GM18507 (cell line): ENCODE data around the gene CPXM1.
"Not testable (repeated sequence)": the region's sequence is repeated elsewhere in the genome, so short reads cannot be mapped to it uniquely, and the experiment has no call there.

Source experiments
- DNase-seq: peaks from one replicate; pipeline ENCODE4 v3.0.0; 2011; ENCODE audit warnings: low read depth; ENCODE audit not compliant: insufficient read length; ENCODE audit errors: extremely low spot score
- FAIRE-seq: peaks from 2 replicates; lab custom pipeline; 2011; peaks lifted over from hg19 to GRCh38; lab: Jason Lieb, UNC

The CPXM1 gene

GRCh38 chr20:2800521-2801285 lies at the start of gene CPXM1:
Gene CPXM1, minus strand, starts transcription at chr20:2800627. Its CDS starts 55 bp downstream, at chr20:2800572.
- peak; percentile 88 for FAIRE-seq
- DNase-seq, result peak; percentile 54

- FAIRE-seq, result no peak
- DNase-seq, result no peak
Measured at GRCh38 chr20:2849529-2849928, 49.1 kb upstream of the CPXM1 start.

DNA sequence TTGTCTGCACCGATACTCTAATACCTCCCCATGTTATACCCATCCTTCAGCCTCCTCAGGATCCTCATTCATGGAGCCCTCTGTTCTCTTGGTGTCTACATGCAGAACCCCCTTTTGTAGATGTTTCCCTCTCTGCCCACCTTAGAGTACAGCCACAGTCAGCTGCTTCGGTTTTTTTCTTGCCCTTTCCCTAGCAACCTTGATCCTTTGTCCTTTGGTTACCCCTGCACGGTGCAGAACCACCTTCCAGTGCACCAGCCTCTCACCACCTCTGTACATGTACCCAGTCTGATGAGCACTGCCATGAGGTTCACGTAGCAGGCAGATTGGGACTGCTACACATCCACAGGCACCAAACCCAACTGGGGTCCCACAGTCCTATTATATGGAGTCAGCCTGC lies 47.4 kb upstream of the CPXM1 start:
- no peak for FAIRE-seq
- no peak for DNase-seq

DNA sequence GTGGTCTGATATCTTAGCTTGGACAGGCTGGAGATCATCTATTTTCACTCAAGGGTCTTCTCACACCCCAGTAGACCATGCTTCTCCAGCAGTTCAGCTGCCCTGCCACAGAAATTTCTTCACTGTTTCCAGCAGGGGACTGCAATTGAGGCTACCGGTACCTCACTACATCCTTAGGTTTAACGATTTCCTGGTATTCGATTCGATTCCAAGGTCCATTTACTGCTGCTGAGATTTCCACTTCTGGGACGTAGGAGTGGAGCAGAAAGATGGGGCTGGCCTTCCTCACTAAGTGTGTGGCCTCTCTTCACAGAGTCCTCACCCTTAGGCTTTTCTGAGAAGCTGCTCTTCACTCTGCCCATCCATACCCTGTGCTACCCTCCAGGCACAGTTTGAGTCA lies 46.3 kb upstream of the CPXM1 start:
- FAIRE-seq (no peak), DNase-seq (no peak)

GRCh38 chr20:2845607-2846006 lies 45.2 kb upstream of the CPXM1 start:
- FAIRE-seq (no peak), DNase-seq (no peak)

- DNase-seq, result peak; percentile 43
- no peak for FAIRE-seq
Measured at GRCh38 chr20:2840967-2841531, 40.6 kb upstream of the CPXM1 start.

DNA sequence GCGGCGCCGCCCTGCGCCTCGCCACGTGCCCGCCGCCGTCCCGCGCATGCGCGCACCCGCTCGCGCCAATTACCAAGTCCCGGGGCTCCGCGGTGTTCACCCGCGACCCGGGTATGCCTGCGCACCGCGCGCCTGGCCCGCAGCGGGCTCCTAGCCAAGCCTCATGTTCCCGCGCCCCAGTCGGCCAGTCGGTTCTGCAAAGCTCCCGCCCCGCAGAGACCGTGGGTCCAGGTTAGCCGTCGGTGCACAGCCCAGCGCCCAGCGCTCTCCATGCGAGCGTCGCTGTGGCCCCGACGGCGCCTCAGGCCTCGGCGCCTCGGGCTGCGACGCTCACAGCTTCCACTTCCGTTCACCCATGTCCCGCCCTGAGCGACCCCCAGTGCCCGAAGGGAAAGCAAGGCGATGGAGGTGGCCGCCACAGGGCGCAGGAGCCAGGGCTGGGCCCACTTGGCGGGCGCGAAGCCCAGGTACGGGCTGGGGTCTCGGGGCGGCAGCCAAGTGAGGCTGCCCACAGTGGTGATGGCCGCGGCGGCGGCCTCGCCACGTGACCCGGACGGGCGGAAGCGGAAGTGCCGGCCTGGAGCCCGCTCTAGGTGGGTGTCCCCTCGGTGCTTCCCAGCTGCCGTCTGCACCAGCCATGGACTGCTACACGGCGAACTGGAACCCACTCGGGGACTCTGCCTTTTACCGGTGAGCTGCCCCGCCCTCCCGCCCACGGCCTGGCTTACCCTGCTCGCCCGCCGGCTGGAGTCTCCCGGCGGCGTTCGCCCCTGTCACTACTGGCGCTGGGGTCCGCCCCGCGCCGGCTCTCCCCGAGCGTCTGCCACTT lies 39.9 kb upstream of the CPXM1 start, which contains the start of the genes PCED1A and VPS16:
Gene PCED1A, minus strand, starts transcription at position 518 of the 829 bp plus-strand sequence. CDS start 743 bp downstream, outside the sequence.
Gene VPS16, plus strand, starts transcription at position 608 of the 829 bp plus-strand sequence. Its CDS starts 30 bp downstream, at position 638.
- DNase-seq, result peak; percentile 98
- FAIRE-seq, result peak; percentile 84

GRCh38 chr20:2839732-2840137 lies 39.3 kb upstream of the CPXM1 start:
- no peak for DNase-seq
- FAIRE-seq, result no peak

GRCh38 chr20:2838847-2839671 lies 38.6 kb upstream of the CPXM1 start:
- DNase-seq, result no peak
- no peak for FAIRE-seq

DNA sequence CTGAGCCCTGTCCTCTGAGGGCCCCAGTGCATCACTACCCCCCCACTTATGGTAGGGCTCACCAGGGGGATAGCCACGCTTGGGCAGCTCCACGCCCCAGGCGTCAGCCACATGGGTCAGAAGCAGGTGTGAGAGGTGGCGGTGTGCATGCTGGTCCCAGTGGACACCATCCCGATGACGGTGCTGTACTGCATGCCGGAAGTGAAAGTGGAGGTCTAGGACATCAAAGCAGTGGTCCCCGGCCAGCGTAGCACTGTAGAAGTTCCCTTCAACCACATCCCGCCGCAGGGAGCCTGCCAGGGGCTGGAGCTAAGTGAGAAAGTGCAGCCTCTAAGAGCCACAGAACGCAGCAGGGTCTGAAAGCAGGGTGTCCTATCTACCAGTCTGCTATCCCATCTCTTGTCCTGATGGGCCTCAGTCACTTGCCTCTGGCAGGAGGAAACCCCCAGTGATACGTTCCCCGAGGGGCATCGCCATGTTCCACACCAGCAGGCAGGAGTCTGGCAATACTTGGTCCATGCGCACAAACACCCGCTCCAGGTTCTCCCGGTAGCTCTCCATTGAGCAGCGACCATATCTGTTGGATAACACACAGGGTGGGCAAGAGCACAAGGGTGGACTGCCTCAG lies 37.9 kb upstream of the CPXM1 start:
- DNase-seq (no peak), FAIRE-seq (peak; percentile 69)

DNA sequence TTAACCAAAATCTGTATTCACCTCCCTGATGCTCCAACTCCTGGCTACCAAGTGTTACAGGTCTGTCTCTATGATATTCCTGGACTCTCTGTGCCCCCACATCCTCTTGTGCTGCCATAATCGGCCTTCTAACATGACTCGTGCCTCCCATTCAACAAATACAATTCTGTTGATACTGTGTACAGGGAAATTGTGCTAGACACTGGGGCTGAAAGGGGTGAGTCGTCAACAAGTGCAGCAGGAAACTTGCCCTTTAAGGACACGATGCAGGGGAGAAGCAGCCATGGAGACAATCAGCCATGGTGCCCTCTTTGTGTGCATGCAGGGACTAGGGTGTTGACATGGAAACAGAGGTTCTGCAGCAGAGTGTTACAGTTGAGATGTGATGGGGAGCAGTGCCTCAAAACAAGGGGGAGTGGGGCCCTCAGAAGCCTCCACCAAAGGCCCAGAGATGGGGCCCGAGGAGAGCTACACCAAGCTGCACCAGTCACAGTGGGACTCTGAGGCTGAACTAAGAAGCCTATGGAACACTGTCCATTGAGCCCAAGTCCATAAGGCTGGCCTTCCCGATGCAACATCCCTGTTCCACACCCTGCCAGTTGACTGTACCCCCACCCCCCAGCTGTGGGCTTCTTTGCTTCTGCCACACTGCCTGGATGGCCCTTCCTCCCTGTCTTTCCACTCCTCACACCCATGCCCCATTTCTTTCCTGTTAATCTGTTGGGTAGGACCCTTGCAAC lies 37.0 kb upstream of the CPXM1 start:
- DNase-seq, result no peak

DNA sequence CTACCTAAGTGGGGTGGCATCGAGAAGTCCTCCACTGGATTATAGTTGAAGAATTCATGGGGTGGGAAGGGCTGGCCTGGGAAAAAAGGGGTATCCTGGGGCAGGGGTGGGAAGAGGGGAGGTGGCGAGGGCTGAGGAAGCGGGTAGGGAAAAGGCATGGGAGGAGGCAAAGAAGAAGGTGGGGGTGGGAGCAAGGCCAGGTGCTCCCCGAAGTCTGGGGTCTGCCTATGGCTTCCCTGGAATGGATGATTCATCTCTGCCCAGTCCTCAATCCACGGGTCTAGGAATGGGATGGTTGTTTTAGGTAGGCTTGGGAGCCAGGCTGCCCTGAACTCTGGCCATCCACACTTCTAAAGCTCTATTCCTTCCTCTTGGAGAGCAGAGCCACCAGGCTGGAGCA lies 35.6 kb upstream of the CPXM1 start:
- FAIRE-seq, result no peak

More for the DNA sequence above, 37.0 kb upstream of the CPXM1 start:
- FAIRE-seq, result no peak

GRCh38 chr20:2835331-2835796 lies 34.9 kb upstream of the CPXM1 start:
- no peak for DNase-seq
- FAIRE-seq, result no peak

More for the DNA sequence above, 35.6 kb upstream of the CPXM1 start:
- no peak for DNase-seq

- FAIRE-seq (no peak), DNase-seq (no peak)
Measured at GRCh38 chr20:2834401-2835110, 34.1 kb upstream of the CPXM1 start.

GRCh38 chr20:2833761-2834160 lies 33.3 kb upstream of the CPXM1 start:
- no peak for FAIRE-seq
- DNase-seq, result no peak

DNA sequence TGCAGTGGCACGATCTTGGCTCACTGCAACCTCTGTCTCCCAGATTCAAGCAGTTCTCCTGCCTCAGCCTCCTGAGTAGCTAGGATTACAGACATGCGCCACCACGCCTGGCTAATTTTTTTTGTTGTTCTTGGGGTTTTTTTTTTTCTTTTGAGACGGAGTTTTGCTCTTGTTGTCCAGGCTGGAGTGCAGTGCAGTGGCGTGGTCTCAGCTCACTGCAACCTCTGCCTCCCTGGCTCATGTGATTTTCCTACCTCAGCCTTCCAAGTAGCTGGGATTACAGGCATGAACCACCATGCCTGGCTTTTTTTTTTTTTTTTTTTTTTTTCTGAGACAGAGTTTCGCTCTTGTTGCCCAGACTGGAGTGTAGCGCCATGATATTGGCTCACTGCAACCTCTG lies 30.8 kb upstream of the CPXM1 start:
- FAIRE-seq, DNase-seq: not testable (repeated sequence)

- FAIRE-seq (no peak), DNase-seq (no peak)
Measured at GRCh38 chr20:2829376-2829775, 28.9 kb upstream of the CPXM1 start.
